Choroid plexus epithelial cell (primary cell): ENCODE data around the gene PLAAT4.
"Not testable (repeated sequence)": the region's sequence is repeated elsewhere in the genome, so short reads cannot be mapped to it uniquely, and the experiment has no call there.

Source experiments
- DNase-seq: peaks from one replicate; pipeline ENCODE4 v3.0.0-alpha.2; 2010; ENCODE audit warnings: low read depth
- H3K4me3 ChIP-seq: 2 replicates; pipeline ENCODE4 v1.5.1; 2011; ENCODE audit warnings: low read depth, mild to moderate bottlenecking, control low read depth, low read length, moderate library complexity
- CTCF ChIP-seq: conservative IDR thresholded peaks from 2 replicates; pipeline ENCODE4 v1.5.1; 2011; ENCODE audit warnings: low read depth, mild to moderate bottlenecking, control low read depth, inconsistent platforms, low read length, moderate library complexity

PLAAT4 gene

GRCh38 chr11:63573881-63574855, 37.6 kb downstream of the PLAAT4 start:
- DNase-seq = peak; percentile 96
- H3K4me3 ChIP-seq = peak overlapping the region; percentile 19
- peak; percentile 53 for TF ChIP-seq CTCF

GRCh38 chr11:63574856-63575602, 38.4 kb downstream of the PLAAT4 start:
- H3K4me3 ChIP-seq = peak overlapping the region; percentile 19

GRCh38 chr11:63578882-63579281, 42.3 kb downstream of the PLAAT4 start:
- not testable (repeated sequence) for DNase-seq, H3K4me3 ChIP-seq

More at GRCh38 chr11:63574856-63575602, 38.4 kb downstream of the PLAAT4 start:
- DNase-seq = peak; percentile 50
- TF ChIP-seq CTCF = no peak

GRCh38 chr11:63581224-63581623, 44.6 kb downstream of the PLAAT4 start:
- H3K4me3 ChIP-seq, DNase-seq: not testable (repeated sequence)

GRCh38 chr11:63583357-63583677, 46.7 kb downstream of the PLAAT4 start:
- no peak overlapping the region for H3K4me3 ChIP-seq
- DNase-seq = no peak
- no peak for TF ChIP-seq CTCF

- no peak for DNase-seq
- no peak for TF ChIP-seq CTCF
- no peak overlapping the region for H3K4me3 ChIP-seq
These were observed 50.0 kb downstream of the PLAAT4 start for GRCh38 chr11:63586451-63587166.

- no peak for DNase-seq
- no peak overlapping the region for H3K4me3 ChIP-seq
- no peak for TF ChIP-seq CTCF
These were observed 52.4 kb downstream of the PLAAT4 start for GRCh38 chr11:63589000-63589399.
